ENCODE measurements around the gene GALNT2. TPM values are rescaled to one million over a fixed set of nuclear protein-coding genes. Genes with fewer than 3 reads are reported as not detected.
A peak's percentile ranks its signal among the peaks of the same experiment; 100 is the strongest.

The GALNT2 gene
- total RNA-seq, 2 donors from 2014 or later: 47.4 to 67.3 TPM

DNA sequence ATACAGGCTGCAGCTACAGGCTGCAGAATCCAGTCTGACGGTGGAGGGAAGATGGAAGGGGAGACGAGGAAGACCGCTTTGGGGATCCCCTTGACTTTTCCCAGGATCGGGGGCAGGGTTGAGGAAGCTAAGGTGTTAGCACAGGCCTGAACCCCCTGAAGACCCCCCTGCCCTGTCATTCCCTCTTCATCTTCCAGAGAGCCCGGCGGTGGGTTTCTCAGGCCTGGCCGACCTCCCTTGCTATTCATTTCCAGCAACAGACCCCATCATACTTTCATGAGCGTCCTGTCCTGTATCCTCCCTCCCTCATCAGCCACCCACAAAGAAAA, 247.1 kb downstream of the GALNT2 start:
- Histone ChIP-seq H3K36me3 (no peaks in the 10 kb centered on the region), H3K4me3 (no peak overlapping the region), H3K9me3 (no peaks in the 10 kb centered on the region), H3K27ac (no peak overlapping the region), H3K9ac (ENCODE audit: low read depth in 2 of 2, low read length in 2 of 2) (no peak overlapping the region), H3K27me3 (no peaks in the 10 kb centered on the region), H3K4me1 (no peaks in the 10 kb centered on the region)
- DNase-seq: no peak
- TF ChIP-seq, protein P1, sequence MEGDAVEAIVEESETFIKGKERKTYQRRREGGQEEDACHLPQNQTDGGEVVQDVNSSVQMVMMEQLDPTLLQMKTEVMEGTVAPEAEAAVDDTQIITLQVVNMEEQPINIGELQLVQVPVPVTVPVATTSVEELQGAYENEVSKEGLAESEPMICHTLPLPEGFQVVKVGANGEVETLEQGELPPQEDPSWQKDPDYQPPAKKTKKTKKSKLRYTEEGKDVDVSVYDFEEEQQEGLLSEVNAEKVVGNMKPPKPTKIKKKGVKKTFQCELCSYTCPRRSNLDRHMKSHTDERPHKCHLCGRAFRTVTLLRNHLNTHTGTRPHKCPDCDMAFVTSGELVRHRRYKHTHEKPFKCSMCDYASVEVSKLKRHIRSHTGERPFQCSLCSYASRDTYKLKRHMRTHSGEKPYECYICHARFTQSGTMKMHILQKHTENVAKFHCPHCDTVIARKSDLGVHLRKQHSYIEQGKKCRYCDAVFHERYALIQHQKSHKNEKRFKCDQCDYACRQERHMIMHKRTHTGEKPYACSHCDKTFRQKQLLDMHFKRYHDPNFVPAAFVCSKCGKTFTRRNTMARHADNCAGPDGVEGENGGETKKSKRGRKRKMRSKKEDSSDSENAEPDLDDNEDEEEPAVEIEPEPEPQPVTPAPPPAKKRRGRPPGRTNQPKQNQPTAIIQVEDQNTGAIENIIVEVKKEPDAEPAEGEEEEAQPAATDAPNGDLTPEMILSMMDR (IDR thresholded peaks at IDR 0.05): no peak
- intact Hi-C loops (cut with DNase I): loop anchor here (5.0 kb wide), 1 partner anchor 652 kb away; no protein-coding TSS in a partner anchor

DNA sequence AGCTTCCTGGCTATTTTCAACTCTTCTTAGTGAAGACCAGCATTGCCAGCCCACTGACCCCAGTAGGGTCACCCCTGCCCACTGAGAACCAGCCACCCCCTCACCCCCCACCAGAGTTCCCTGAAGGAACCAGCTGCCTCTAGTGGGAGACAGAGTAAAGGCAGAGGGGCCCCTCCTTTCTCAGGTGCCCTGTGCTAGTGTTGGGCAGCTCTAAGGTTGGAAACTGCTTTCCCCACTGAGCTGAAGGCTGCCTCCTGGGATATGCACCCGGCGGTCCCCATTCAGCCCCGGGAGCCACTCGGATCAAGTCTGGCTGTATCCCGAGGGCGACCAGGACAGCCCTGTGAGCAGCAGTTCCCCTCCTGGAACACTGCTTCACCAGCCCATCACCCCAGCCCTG, 248.1 kb downstream of the GALNT2 start:
- H3K9me3 ChIP-seq: no peaks in the 10 kb centered on the region
- H3K4me1 ChIP-seq: no peaks in the 10 kb centered on the region
- TF ChIP-seq, protein P1 (IDR thresholded peaks at IDR 0.05): no peak
- intact Hi-C loops (cut with DNase I): no loop called here
- H3K27ac ChIP-seq: no peak overlapping the region
- H3K9ac ChIP-seq (ENCODE audit: low read depth in 2 of 2, low read length in 2 of 2): no peak overlapping the region
- H3K4me3 ChIP-seq: no peak overlapping the region
- no peaks in the 10 kb centered on the region for H3K27me3 ChIP-seq
- no peaks in the 10 kb centered on the region for H3K36me3 ChIP-seq
- DNase-seq: no peak

DNA sequence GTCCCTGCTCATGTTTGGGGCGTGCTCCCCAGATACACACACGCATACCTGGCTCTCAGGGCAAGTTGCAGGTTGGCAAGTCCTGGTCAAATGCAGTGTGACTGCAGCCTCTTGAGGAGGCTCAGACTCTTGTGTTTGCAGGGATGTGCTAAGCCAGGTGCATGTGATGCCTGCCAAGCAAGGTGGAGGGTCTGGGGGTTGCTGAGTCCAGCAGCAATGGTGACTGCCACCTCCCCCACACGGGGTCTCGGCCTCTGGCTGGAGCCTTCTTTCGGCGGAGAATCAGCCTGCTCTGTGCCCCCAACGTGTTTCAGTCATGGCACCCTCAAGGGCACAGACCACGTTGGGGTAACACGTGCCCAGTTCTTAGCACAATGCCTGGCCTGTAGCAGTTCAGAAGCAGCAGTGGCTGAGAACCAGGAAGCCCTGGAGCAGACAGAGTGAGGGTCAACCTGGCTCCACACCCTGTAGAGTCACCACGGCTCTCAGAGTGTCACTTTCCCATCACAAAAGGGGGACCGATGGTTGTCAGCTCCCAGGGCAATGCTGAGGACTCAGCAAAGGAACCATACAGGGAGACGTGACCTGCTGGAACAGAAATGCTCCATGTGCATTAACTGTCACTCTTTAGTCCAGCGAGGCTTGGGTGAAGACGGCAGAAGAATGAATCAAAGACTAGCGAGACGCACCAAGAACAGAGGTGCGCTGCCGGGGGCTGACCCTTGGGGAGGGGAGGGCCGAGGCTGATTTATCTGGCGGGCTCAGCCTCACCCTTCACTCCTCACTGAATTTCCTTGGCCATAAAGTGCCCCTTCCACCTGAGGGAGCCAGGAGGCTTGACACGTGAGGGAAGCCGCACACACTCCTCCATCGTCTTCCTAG, 250.1 kb downstream of the GALNT2 start:
- intact Hi-C loops (cut with DNase I): no loop called here
- TF ChIP-seq, protein P1 (IDR thresholded peaks at IDR 0.05): no peak
- Histone ChIP-seq H3K4me3 (no peak overlapping the region), H3K27me3 (no peaks in the 10 kb centered on the region), H3K9ac (ENCODE audit: low read depth in 2 of 2, low read length in 2 of 2) (no peak overlapping the region), H3K27ac (no peak overlapping the region), H3K4me1 (no peaks in the 10 kb centered on the region), H3K36me3 (no peaks in the 10 kb centered on the region), H3K9me3 (no peaks in the 10 kb centered on the region)
- no peak for DNase-seq

DNA sequence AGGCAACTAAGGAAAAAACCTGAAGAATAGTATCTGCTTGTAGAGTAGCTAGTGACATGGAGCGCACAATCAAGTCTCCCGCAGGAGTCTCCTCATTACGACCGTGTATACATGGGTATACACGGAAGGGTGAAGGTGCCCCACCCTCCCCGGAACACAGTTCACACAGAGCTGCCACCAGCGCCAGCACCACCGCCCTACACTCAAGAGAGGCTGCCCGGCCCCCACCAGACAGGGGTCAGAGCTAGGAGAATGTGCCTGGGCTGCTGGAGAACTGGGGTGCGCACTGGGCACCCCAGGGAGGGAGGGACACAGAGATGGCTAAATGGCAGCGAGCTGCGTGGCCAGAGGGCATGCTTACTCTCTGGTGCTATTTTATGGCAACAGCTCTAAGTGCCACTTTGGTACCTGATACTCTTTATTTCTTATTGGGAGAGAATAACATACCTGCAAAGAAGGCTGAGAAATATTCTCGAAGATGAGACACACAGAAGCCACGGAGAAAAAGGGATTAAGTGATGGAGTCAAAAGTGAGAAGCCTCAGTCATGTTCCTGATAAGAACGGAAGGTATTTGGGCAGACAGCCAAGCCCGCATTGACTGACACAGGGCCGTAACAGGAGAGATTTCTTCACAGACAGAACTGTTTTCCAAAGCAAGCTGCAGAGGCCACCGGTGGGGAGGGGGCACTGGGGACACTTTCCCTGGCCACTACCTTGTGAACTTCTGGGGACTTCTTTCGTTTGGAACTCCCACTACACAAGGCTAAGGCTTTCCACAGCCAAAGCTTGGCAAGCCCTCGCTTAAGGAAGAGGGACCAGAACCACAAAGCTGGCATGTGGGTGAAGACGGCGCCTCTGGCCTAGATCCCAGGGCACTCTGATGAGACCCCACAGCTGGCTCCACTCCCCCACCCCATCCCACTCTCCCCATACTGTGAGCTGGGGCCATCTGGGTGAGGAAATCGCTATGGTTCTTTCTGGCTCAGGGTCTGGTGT, 251.1 kb downstream of the GALNT2 start:
- Histone ChIP-seq H3K9me3 (no peaks in the 10 kb centered on the region), H3K9ac (ENCODE audit: low read depth in 2 of 2, low read length in 2 of 2) (no peak overlapping the region), H3K4me3 (no peak overlapping the region), H3K4me1 (no peaks in the 10 kb centered on the region), H3K27ac (no peak overlapping the region), H3K27me3 (no peaks in the 10 kb centered on the region), H3K36me3 (no peaks in the 10 kb centered on the region)
- peak; percentile 43 for DNase-seq
- intact Hi-C loops (cut with DNase I): no loop called here
- TF ChIP-seq, protein P1 (IDR thresholded peaks at IDR 0.05): no peak

DNA sequence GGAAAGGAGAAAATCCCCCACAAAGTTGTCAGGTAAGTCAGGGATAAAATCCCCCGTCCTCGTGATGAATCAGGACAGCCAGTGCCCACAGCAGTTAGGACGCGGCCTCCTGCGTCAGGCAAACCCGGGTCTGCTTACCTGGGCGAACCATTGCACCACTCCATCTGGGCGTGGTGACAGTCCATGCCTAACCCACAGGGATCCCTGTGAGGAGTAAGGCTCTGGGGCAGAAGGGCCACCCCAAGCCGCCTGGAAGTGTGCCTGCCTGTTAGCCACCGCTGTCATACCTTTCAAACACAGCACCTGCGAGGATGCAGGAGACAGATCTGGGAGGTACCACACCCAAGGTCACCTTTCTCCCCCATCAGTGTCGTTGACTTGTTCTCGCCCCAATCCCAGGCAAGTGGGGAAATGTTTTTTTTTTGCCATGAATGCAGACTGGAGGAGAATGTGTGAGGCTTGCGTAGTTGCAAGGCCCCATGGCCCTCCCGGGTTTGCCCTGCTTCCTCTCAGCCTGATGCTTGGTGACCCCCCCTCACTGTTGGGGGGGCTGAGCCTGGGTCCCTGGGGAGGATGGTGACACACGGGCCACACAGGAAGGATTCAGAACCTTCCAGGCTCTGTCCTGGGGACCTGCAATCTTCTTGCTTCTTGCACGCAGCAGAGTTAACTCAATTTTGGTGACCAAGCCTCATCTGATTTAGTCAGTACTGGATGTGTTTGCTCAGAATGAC, 252.1 kb downstream of the GALNT2 start:
- H3K4me1 ChIP-seq: no peaks in the 10 kb centered on the region
- H3K9me3 ChIP-seq: no peaks in the 10 kb centered on the region
- no peak overlapping the region for H3K27ac ChIP-seq
- H3K9ac ChIP-seq (ENCODE audit: low read depth in 2 of 2, low read length in 2 of 2): no peak overlapping the region
- no peaks in the 10 kb centered on the region for H3K27me3 ChIP-seq
- no peak for DNase-seq
- intact Hi-C loops (cut with DNase I): no loop called here
- H3K36me3 ChIP-seq: no peaks in the 10 kb centered on the region
- H3K4me3 ChIP-seq: no peak overlapping the region
- TF ChIP-seq, protein P1 (IDR thresholded peaks at IDR 0.05): no peak

Measured in colonic mucosa (tissue), 4 donors.